ENCODE data around the gene HABP4.
"Not testable (repeated sequence)": the region's sequence is repeated elsewhere in the genome, so short reads cannot be mapped to it uniquely, and the experiment has no call there.

HABP4 gene

GRCh38 chr9:96500696-96501632, 51.0 kb downstream of the HABP4 start:
- no peak for DNase-seq

- no peak for DNase-seq
Measured at GRCh38 chr9:96501633-96502538, 51.9 kb downstream of the HABP4 start.

GRCh38 chr9:96502539-96503373, 52.8 kb downstream of the HABP4 start:
- DNase-seq: no peak

GRCh38 chr9:96503374-96503748, 53.4 kb downstream of the HABP4 start:
- DNase-seq: not testable (repeated sequence)

GRCh38 chr9:96503918-96504317, 53.9 kb downstream of the HABP4 start:
- DNase-seq: no peak

- no peak for DNase-seq
Measured at GRCh38 chr9:96505316-96505991, 55.5 kb downstream of the HABP4 start.

GRCh38 chr9:96508227-96508940, 58.4 kb downstream of the HABP4 start:
- no peak for DNase-seq

- DNase-seq: no peak
Measured at GRCh38 chr9:96509026-96509425, 59.1 kb downstream of the HABP4 start.

GRCh38 chr9:96509848-96510247, 59.9 kb downstream of the HABP4 start:
- DNase-seq: no peak

- no peak for DNase-seq
Measured at GRCh38 chr9:96510258-96510657, 60.3 kb downstream of the HABP4 start.

GRCh38 chr9:96512240-96512639, 62.3 kb downstream of the HABP4 start:
- no peak for DNase-seq

GRCh38 chr9:96513622-96514021, 63.7 kb downstream of the HABP4 start:
- DNase-seq: no peak

- no peak for DNase-seq
Measured at GRCh38 chr9:96514108-96514799, 64.3 kb downstream of the HABP4 start.

GRCh38 chr9:96514800-96515158, 64.8 kb downstream of the HABP4 start:
- no peak for DNase-seq

- no peak for DNase-seq
Measured at GRCh38 chr9:96515621-96516470, 65.9 kb downstream of the HABP4 start.

GRCh38 chr9:96519095-96519494, 69.1 kb downstream of the HABP4 start:
- no peak for DNase-seq

- no peak for DNase-seq
Measured at GRCh38 chr9:96519787-96520186, 69.8 kb downstream of the HABP4 start.

GRCh38 chr9:96522366-96522765, 72.4 kb downstream of the HABP4 start:
- DNase-seq: no peak

- DNase-seq: no peak
Measured at GRCh38 chr9:96523374-96523773, 73.4 kb downstream of the HABP4 start.

- DNase-seq: no peak
Measured at GRCh38 chr9:96524045-96524444, 74.1 kb downstream of the HABP4 start.

All from NCI-H526 (cell line).